ENCODE results near the gene ELOVL7.

GRCh38 chr5:60794691-60795090 lies 49.4 kb downstream of the ELOVL7 start:
- TF ChIP-seq CTCF (IDR thresholded peaks at IDR 0.05) (no peak), EP300 (IDR thresholded peaks at IDR 0.05) (no peak), POLR2A (IDR thresholded peaks at IDR 0.05; ENCODE audit: low read depth) (no peak), POLR2AphosphoS5 (IDR thresholded peaks at IDR 0.05) (no peak)

Data from esophagus muscularis mucosa (tissue), 4 donors.